OCI-LY1 (cell line): Measurements from ENCODE around the gene NSF.

Experiments
- H2AFZ ChIP-seq: fragments of 200-600 bp; sonication (generic), shearing (Covaris generic); 2 replicates; pipeline ENCODE4 v1.6.0; 2014; ENCODE audit warnings: antibody characterized with exemption, mild to moderate bottlenecking, low read length
- H3F3A ChIP-seq: fragments of 200-600 bp; sonication (generic), shearing (Covaris generic); 2 replicates; pipeline ENCODE4 v1.6.0; 2014; ENCODE audit warnings: mild to moderate bottlenecking, antibody characterized with exemption, low read length, moderate library complexity; ENCODE audit not compliant: insufficient read depth
- H3K27ac ChIP-seq: fragments of 200-600 bp; sonication (generic); 2 replicates; pipeline ENCODE4 v1.5.1; 2014; ENCODE audit warnings: low read length, mixed run types, mild to moderate bottlenecking, low read depth; ENCODE audit not compliant: poor library complexity, severe bottlenecking
- H3K27me3 ChIP-seq: fragments of 200-600 bp; sonication (generic); 2 replicates; pipeline ENCODE4 v1.6.0; 2014; ENCODE audit warnings: antibody characterized with exemption, mild to moderate bottlenecking, low read length, moderate library complexity; ENCODE audit not compliant: insufficient read depth
- H3K36me3 ChIP-seq: fragments of 200-600 bp; sonication (generic); 2 replicates; pipeline ENCODE4 v1.6.1; 2014; ENCODE audit warnings: mild to moderate bottlenecking, antibody characterized with exemption, low read length, moderate library complexity, mixed read lengths; ENCODE audit not compliant: insufficient read depth
- H3K4me1 ChIP-seq: fragments of 200-600 bp; sonication (generic); 2 replicates; pipeline ENCODE4 v1.5.1; 2014; ENCODE audit warnings: mild to moderate bottlenecking, low read length, moderate library complexity; ENCODE audit not compliant: insufficient read depth, severe bottlenecking
- H3K4me2 ChIP-seq: fragments of 200-600 bp; sonication (generic), shearing (Covaris generic); 2 replicates; pipeline ENCODE4 v1.6.1; 2014; ENCODE audit warnings: low read length
- H3K4me3 ChIP-seq: fragments of 200-600 bp; sonication (generic); 2 replicates; pipeline ENCODE4 v1.5.1; 2014; ENCODE audit warnings: low read length, low read depth, mild to moderate bottlenecking, mixed read lengths; ENCODE audit not compliant: poor library complexity, severe bottlenecking
- H3K79me2 ChIP-seq: fragments of 200-600 bp; shearing (Covaris generic); 2 replicates; pipeline ENCODE4 v1.6.1; 2016; ENCODE audit warnings: mixed run types, low read length, mixed read lengths; ENCODE audit not compliant: insufficient read depth
- H3K9ac ChIP-seq: fragments of 200-600 bp; sonication (generic), shearing (Covaris generic); 2 replicates; pipeline ENCODE4 v1.6.1; 2014; ENCODE audit warnings: mild to moderate bottlenecking, low read length, mixed read lengths
- H3K9me2 ChIP-seq: fragments of 200-600 bp; sonication (generic), shearing (Covaris generic); 2 replicates; pipeline ENCODE4 v1.6.1; 2014; ENCODE audit warnings: low read depth, mild to moderate bottlenecking, low read length, mixed read lengths
- H3K9me3 ChIP-seq: fragments of 200-600 bp; shearing (Covaris generic); 2 replicates; pipeline ENCODE4 v1.6.1; 2014; ENCODE audit warnings: low read length, mixed read lengths
- H4K20me1 ChIP-seq: fragments of 200-600 bp; sonication (generic), shearing (Covaris generic); 2 replicates; pipeline ENCODE4 v1.6.0; 2016; ENCODE audit warnings: mild to moderate bottlenecking, low read length; ENCODE audit not compliant: insufficient read depth
- CTCF ChIP-seq: fragments of 200-600 bp; sonication (generic), shearing (Covaris generic); IDR thresholded peaks from 2 replicates; pipeline ENCODE4 v1.5.1; 2017; ENCODE audit warnings: mild to moderate bottlenecking, antibody characterized with exemption, low read length, moderate library complexity, mixed read lengths
- EZH2 ChIP-seq: fragments of 200-600 bp; sonication (generic), shearing (Covaris generic); IDR thresholded peaks from 2 replicates; pipeline ENCODE4 v1.8.0; 2017; ENCODE audit warnings: borderline replicate concordance, mixed run types, mild to moderate bottlenecking, antibody characterized with exemption, low read length, moderate library complexity, mixed read lengths

The NSF gene

DNA sequence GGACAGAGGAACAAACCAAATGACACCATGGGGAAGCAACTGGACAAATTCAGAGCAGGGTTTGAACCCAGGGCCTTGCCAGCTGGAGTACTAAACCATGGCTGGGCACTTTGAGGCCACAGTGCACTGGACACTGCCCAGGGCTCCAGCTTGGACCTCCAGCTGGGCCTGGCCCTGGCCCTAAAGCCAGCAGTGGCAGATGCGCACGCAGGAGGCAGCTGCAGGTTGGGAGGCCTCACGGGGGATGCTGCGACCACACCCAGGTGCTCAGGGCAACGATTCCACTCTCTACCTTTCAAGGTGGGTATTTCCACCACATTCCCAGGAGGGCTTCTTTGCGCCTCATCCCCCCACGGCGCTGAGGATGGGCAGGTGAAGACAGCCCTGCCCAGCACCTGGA is 199.1 kb downstream of the NSF start:
- H3K4me1 ChIP-seq, result no peaks in the 10 kb centered on the region
- H3K36me3 ChIP-seq, result no peaks in the 10 kb centered on the region; the same call in 1 of the 2 replicates
- no peaks in the 10 kb centered on the region; the same call in 1 of the 2 replicates for H3K27me3 ChIP-seq
- no peak overlapping the region for H3K4me2 ChIP-seq
- no peaks in the 10 kb centered on the region for H3F3A ChIP-seq
- no peak for TF ChIP-seq CTCF
- TF ChIP-seq EZH2, result no peak
- no peak overlapping the region for H3K4me3 ChIP-seq
- no peaks in the 10 kb centered on the region for H3K79me2 ChIP-seq
- H3K9me3 ChIP-seq, result no peaks in the 10 kb centered on the region
- H2AFZ ChIP-seq, result no peak overlapping the region
- no peaks in the 10 kb centered on the region for H4K20me1 ChIP-seq
- H3K9ac ChIP-seq, result no peak overlapping the region
- no peaks in the 10 kb centered on the region for H3K9me2 ChIP-seq
- H3K27ac ChIP-seq, result no peak overlapping the region

DNA sequence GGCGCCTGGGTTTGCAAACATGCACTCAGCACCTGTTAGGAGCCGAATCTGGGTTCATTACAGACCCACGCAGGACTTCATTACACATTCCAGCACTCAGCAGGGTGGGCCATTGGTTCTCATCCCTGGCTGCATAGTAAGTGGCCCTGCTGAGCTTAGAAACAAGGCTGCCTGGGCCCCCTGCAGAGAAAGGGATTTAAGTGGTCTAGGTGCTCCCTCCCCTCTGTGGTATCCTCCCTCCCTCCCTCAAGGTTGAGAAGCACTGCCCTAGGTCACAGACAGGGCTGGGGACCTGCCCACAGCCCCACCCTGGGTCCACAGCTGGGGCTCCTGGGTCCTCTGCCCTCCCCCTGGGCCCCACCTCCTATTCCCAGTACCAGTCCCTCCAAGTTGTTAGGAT is 199.7 kb downstream of the NSF start:
- Histone ChIP-seq H4K20me1 (no peaks in the 10 kb centered on the region), H3K36me3 (no peaks in the 10 kb centered on the region; the same call in 1 of the 2 replicates), H3K4me1 (no peaks in the 10 kb centered on the region), H3K9me2 (no peaks in the 10 kb centered on the region), H3K27ac (no peak overlapping the region), H3K9me3 (no peaks in the 10 kb centered on the region), H3K4me3 (no peak overlapping the region), H2AFZ (no peak overlapping the region), H3K9ac (no peak overlapping the region), H3K4me2 (no peak overlapping the region), H3K79me2 (no peaks in the 10 kb centered on the region), H3K27me3 (peaks cover 4% of the 10 kb centered on the region; the same call in 1 of the 2 replicates), H3F3A (no peaks in the 10 kb centered on the region)
- TF ChIP-seq EZH2 (no peak), CTCF (no peak)

DNA sequence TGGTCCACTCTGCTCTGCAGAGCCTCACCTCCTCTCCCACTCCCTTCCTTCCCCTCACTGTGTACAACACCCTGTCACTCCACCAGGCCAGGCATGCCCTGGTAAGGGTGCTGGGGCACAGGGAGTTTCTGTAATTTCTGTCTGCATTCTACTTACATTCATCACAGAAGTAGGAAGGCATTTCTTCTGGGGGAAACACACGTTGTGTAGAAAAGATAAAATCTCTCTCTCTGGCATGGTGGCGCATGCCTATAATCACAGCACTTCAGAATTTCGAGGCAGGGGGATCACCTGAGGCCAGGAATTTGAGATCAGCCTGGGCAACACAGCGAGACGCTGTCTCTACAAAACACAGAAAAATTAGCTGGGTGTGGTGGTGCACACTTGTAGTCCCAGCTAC is 201.1 kb downstream of the NSF start:
- Histone ChIP-seq H3K36me3 (no peaks in the 10 kb centered on the region; the same call in 1 of the 2 replicates), H3K9me2 (no peaks in the 10 kb centered on the region), H3K9me3 (no peaks in the 10 kb centered on the region), H4K20me1 (no peaks in the 10 kb centered on the region), H3K9ac (no peak overlapping the region), H3K27me3 (peaks cover 8% of the 10 kb centered on the region; the same call in 1 of the 2 replicates), H3K4me3 (no peak overlapping the region), H3K4me2 (no peak overlapping the region), H3F3A (no peaks in the 10 kb centered on the region), H3K79me2 (no peaks in the 10 kb centered on the region), H3K27ac (no peak overlapping the region), H2AFZ (no peak overlapping the region), H3K4me1 (no peaks in the 10 kb centered on the region)
- no peak for TF ChIP-seq EZH2
- no peak for TF ChIP-seq CTCF
